H1 (cell line): Measurements from ENCODE around the gene TEK. TPM values are rescaled to one million over a fixed set of nuclear protein-coding genes. Genes with fewer than 3 reads are reported as not detected.

Source experiments
- CTCF ChIA-PET: fragments of 300-600 bp; sonication (Branson Sonifier 250); formaldehyde crosslinking; loops from one replicate; lab custom pipeline; 2021; ENCODE audit not compliant: partially characterized antibody; lab: Charles Lee
- POLR2A ChIA-PET: fragments of 300-600 bp; sonication (Branson Sonifier 250); formaldehyde crosslinking; loops from one replicate; lab custom pipeline; 2021; ENCODE audit warnings: inconsistent platforms; ENCODE audit not compliant: partially characterized antibody; lab: Charles Lee
- DNase-seq, 2 experiments: peaks; one replicate each; pipeline versions ENCODE4 v3.0.0 to v3.0.0-alpha.2; 2010 to 2022; ENCODE audit warnings: low spot score in 2 of 2, low read depth in 1 of 2, mixed read lengths in 1 of 2
- FAIRE-seq: peaks from 2 replicates; lab custom pipeline; 2011; peaks lifted over from hg19 to GRCh38; lab: Jason Lieb, UNC
- H2AFZ ChIP-seq: 2 replicates; pipeline ENCODE4 v1.8.1; 2012; ENCODE audit warnings: low read length, inconsistent platforms
- H2AK5ac ChIP-seq: 2 replicates; pipeline ENCODE4 v1.6.1; 2013; ENCODE audit warnings: low read depth, low read length
- H2BK120ac ChIP-seq: replicated peaks from 2 replicates; pipeline ENCODE3; 2013; ENCODE audit warnings: low read depth, low read length, inconsistent platforms
- H2BK12ac ChIP-seq: 2 replicates; pipeline ENCODE4 v1.6.1; 2013; ENCODE audit warnings: low read depth, low read length
- H2BK15ac ChIP-seq: 2 replicates; pipeline ENCODE4 v1.6.1; 2013; ENCODE audit warnings: low read length
- H2BK20ac ChIP-seq: 2 replicates; pipeline ENCODE4 v1.6.1; 2013; ENCODE audit warnings: low read length
- H2BK5ac ChIP-seq: 2 replicates; pipeline ENCODE4 v1.6.1; 2013; ENCODE audit warnings: low read depth, low read length
- H3K14ac ChIP-seq: 2 replicates; pipeline ENCODE4 v1.6.1; 2013; ENCODE audit warnings: inconsistent platforms; ENCODE audit not compliant: insufficient read length
- H3K18ac ChIP-seq: 2 replicates; pipeline ENCODE4 v1.6.1; 2013; ENCODE audit warnings: low read length; ENCODE audit errors: extremely low read depth
- H3K23ac ChIP-seq: 2 replicates; pipeline ENCODE4 v1.6.1; 2013; ENCODE audit warnings: inconsistent platforms; ENCODE audit not compliant: insufficient read length
- H3K23me2 ChIP-seq: 2 replicates; pipeline ENCODE4 v1.6.1; 2013; ENCODE audit warnings: low read depth, low read length
- H3K27ac ChIP-seq: 2 replicates; pipeline ENCODE4 v1.6.1; 2011; ENCODE audit warnings: low read depth, low read length, inconsistent platforms
- H3K27me3 ChIP-seq, 4 experiments: replicated peaks in 1 of 4; 1 replicate in 1 of 4; 2 replicates in 3 of 4; pipeline versions ENCODE4 v1.6.1 to v1.8.1; 2011 to 2013; ENCODE audit warnings: low read length in 3 of 4, mild to moderate bottlenecking in 3 of 4, inconsistent platforms in 2 of 4, mixed read lengths in 2 of 4, moderate library complexity in 1 of 4; ENCODE audit not compliant: control insufficient read depth in 3 of 4, insufficient read depth in 3 of 4; ENCODE audit errors: extremely low read depth in 1 of 4
- H3K36me3 ChIP-seq, 4 experiments: 2 replicates each; pipeline versions ENCODE4 v1.6.1 to v1.8.1; 2011 to 2013; ENCODE audit warnings: mild to moderate bottlenecking in 4 of 4, low read length in 3 of 4, moderate library complexity in 2 of 4, control low read depth in 1 of 4, inconsistent platforms in 1 of 4; ENCODE audit not compliant: insufficient read depth in 4 of 4, control insufficient read depth in 2 of 4
- H3K4ac ChIP-seq: replicated peaks from 2 replicates; pipeline ENCODE3; 2013; ENCODE audit warnings: low read length, low read depth, mixed read lengths, inconsistent platforms; ENCODE audit not compliant: insufficient read length
- H3K4me1 ChIP-seq, 4 experiments: replicated peaks in 1 of 4; 1 replicate in 1 of 4; 2 replicates in 3 of 4; pipeline versions ENCODE4 v1.6.1 to v1.8.1; 2011 to 2013; ENCODE audit warnings: low read length in 3 of 4, inconsistent platforms in 2 of 4, mixed read lengths in 1 of 4; ENCODE audit not compliant: insufficient read depth in 4 of 4, control insufficient read depth in 3 of 4
- H3K4me2 ChIP-seq, 2 experiments: 2 replicates each; pipeline versions ENCODE4 v1.6.1 to v1.8.1; 2011 to 2013; ENCODE audit warnings: low read depth in 2 of 2, low read length in 2 of 2, control low read depth in 1 of 2, inconsistent platforms in 1 of 2, mild to moderate bottlenecking in 1 of 2; ENCODE audit not compliant: insufficient read depth in 1 of 2
- H3K4me3 ChIP-seq, 4 experiments: fragments of 200-600, 300-600 bp in 1 of 4; sonication (generic), shearing (Covaris generic), sonication (Bioruptor Twin) in 1 of 4; 2 replicates each; pipeline versions ENCODE4 v1.5.1 to v1.8.1; 2011 to 2016; ENCODE audit warnings: low read length in 4 of 4, low read depth in 3 of 4, control low read depth in 2 of 4, inconsistent platforms in 2 of 4, mild to moderate bottlenecking in 2 of 4, mixed read lengths in 1 of 4, moderate library complexity in 1 of 4; ENCODE audit not compliant: insufficient read depth in 2 of 4; ENCODE audit errors: extremely low read depth in 1 of 4
- H3K56ac ChIP-seq: replicated peaks from 2 replicates; pipeline ENCODE3; 2013; ENCODE audit warnings: low read depth, mild to moderate bottlenecking, mixed read lengths, low read length, inconsistent platforms; ENCODE audit not compliant: insufficient read length
- H3K79me1 ChIP-seq: 2 replicates; pipeline ENCODE4 v1.6.1; 2013; ENCODE audit warnings: low read depth, low read length, control low read depth
- H3K79me2 ChIP-seq, 2 experiments: 2 replicates each; pipeline versions ENCODE4 v1.6.1 to v1.8.1; 2012 to 2013; ENCODE audit warnings: low read length in 2 of 2, mild to moderate bottlenecking in 2 of 2, inconsistent platforms in 1 of 2; ENCODE audit not compliant: insufficient read depth in 2 of 2, control insufficient read depth in 1 of 2
- H3K9ac ChIP-seq, 4 experiments: replicated peaks in 1 of 4; 1 replicate in 1 of 4; 2 replicates in 3 of 4; pipeline versions ENCODE4 v1.6.1 to v1.8.1; 2011 to 2013; ENCODE audit warnings: low read depth in 3 of 4, low read length in 3 of 4, control low read depth in 2 of 4, mild to moderate bottlenecking in 2 of 4, moderate library complexity in 2 of 4, inconsistent platforms in 1 of 4; ENCODE audit errors: extremely low read depth in 1 of 4
- H3K9me3 ChIP-seq, 2 experiments: 2 replicates each; pipeline versions ENCODE4 v1.6.1 to v1.8.1; 2012 to 2013; ENCODE audit warnings: mild to moderate bottlenecking in 2 of 2, moderate library complexity in 2 of 2, control low read depth in 1 of 2, inconsistent platforms in 1 of 2, low read depth in 1 of 2, low read length in 1 of 2, mixed read lengths in 1 of 2; ENCODE audit not compliant: insufficient read depth in 2 of 2
- H4K20me1 ChIP-seq, 2 experiments: replicated peaks in 1 of 2; 2 replicates each; pipeline versions ENCODE3 to v1.8.1; 2011 to 2013; ENCODE audit warnings: inconsistent platforms in 2 of 2, low read length in 2 of 2, mild to moderate bottlenecking in 1 of 2; ENCODE audit not compliant: insufficient read depth in 2 of 2, control insufficient read depth in 1 of 2
- H4K5ac ChIP-seq: 2 replicates; pipeline ENCODE4 v1.6.1; 2013; ENCODE audit warnings: low read length, low read depth, mixed read lengths, inconsistent platforms; ENCODE audit not compliant: insufficient read length
- H4K8ac ChIP-seq: 2 replicates; pipeline ENCODE4 v1.8.0; 2013; ENCODE audit warnings: mild to moderate bottlenecking, moderate library complexity, low read length, inconsistent platforms; ENCODE audit not compliant: insufficient read depth; ENCODE audit errors: extremely low read depth
- H4K91ac ChIP-seq: replicated peaks from 2 replicates; pipeline ENCODE3; 2013; ENCODE audit warnings: low read length, mixed read lengths, inconsistent platforms; ENCODE audit not compliant: insufficient read length
- BACH1 ChIP-seq: IDR thresholded peaks from 2 replicates; pipeline ENCODE4 v1.6.1; 2012; ENCODE audit warnings: low read length, improper control_type of control experiment
- CHD1 ChIP-seq: IDR thresholded peaks from 2 replicates; pipeline ENCODE4 v1.6.1; 2012; ENCODE audit warnings: low read depth, low read length, improper control_type of control experiment
- FOSL1 ChIP-seq: IDR thresholded peaks from 2 replicates; pipeline ENCODE4 v1.6.1; 2011; ENCODE audit warnings: mild to moderate bottlenecking, low read depth, low read length, moderate library complexity; ENCODE audit not compliant: insufficient read depth
- GABPA ChIP-seq: IDR thresholded peaks from 2 replicates; pipeline ENCODE4 v1.6.1; 2011; ENCODE audit warnings: mild to moderate bottlenecking, low read length, moderate library complexity, borderline replicate concordance; ENCODE audit not compliant: insufficient read depth
- JUND ChIP-seq: IDR thresholded peaks from 2 replicates; pipeline ENCODE4 v1.6.1; 2011; ENCODE audit warnings: mild to moderate bottlenecking, improper control_type of control experiment, low read length
- PHF8 ChIP-seq: fragments of 200-600 bp; sonication (generic); conservative IDR thresholded peaks from 2 replicates; pipeline ENCODE4 v1.7.1; 2012; ENCODE audit warnings: low read depth, mild to moderate bottlenecking, inconsistent platforms, low read length, moderate library complexity
- SP1 ChIP-seq: IDR thresholded peaks from 2 replicates; pipeline ENCODE4 v1.6.1; 2011; ENCODE audit warnings: low read depth, low read length
- WGBS, 2 experiments: shearing (Covaris generic) in 1 of 2; methylation state at CpG; one replicate each; pipeline versions ENCODE4 v1.1.6 to v1.1.7; 2013 to 2015; ENCODE audit warnings: low lambda C conversion rate in 2 of 2, mixed read lengths in 2 of 2, inconsistent platforms in 1 of 2, low coverage in 1 of 2, missing lambda C conversion rate in 1 of 2; ENCODE audit not compliant: insufficient replicate concordance in 2 of 2, insufficient coverage in 1 of 2, insufficient read length in 1 of 2; ENCODE audit errors: extremely low coverage in 1 of 2, missing lambda C conversion rate in 1 of 2; 5-methylcytosine and 5-hydroxymethylcytosine counted together
- polyA plus RNA-seq, 7 experiments: library from polyadenylated mRNA; depleted of rRNA in 3 of 7; stranded (reverse) in 5 of 7; unstranded in 2 of 7; fragments of >200 nt in 5 of 7; fragments of 200-250 nt in 2 of 7; gene quantifications; 1 replicate in 5 of 7; 2 replicates in 1 of 7; 4 replicates in 1 of 7; pipeline versions ENCODE4 v1.2.1 to v1.2.3, GENCODE V29; 2011 to 2013; ENCODE audit warnings: missing spikeins in 2 of 7, mixed read lengths in 2 of 7
- total RNA-seq: library from RNA; stranded (reverse); fragmentation: NEBNext Ultra II Directional; extraction: Animal tissue kit (Norgen Biotek cat#: 25700); gene quantifications from 2 replicates; pipeline ENCODE4 v1.2.1, GENCODE V29; 2021
- TF ChIP-seq, protein P1 (sequence below): IDR thresholded peaks from 2 replicates; pipeline ENCODE4 v1.6.1; 2012; ENCODE audit warnings: low read length, inconsistent platforms

The TEK gene
- total and polyA plus RNA-seq, 2 of the 8 experiments (the other 6 are each of a cell fraction or from before 2014, with no cell fraction given): 11.0 to 35.8 TPM

- no peak overlapping the region for H3K23ac ChIP-seq
Measured at GRCh38 chr9:27203783-27204182, 94.8 kb downstream of the TEK start.

More at GRCh38 chr9:27203783-27204182, 94.8 kb downstream of the TEK start:
- Histone ChIP-seq H3K27me3 (no peaks in the 10 kb centered on the region), H3K56ac (no peak overlapping the region), H3K4me3 (no peak overlapping the region), H2BK120ac (no peak overlapping the region), H4K5ac (no peak overlapping the region), H3K4me2 (no peak overlapping the region), H2AK5ac (no peak overlapping the region), H3K18ac (no peak overlapping the region), H3K9ac (no peak overlapping the region), H3K4ac (no peak overlapping the region), H4K20me1 (peaks cover 0 to 1% of the 10 kb centered on the region in 2 experiments), H3K9me3 (no peaks in the 10 kb centered on the region), H3K23me2 (no peaks in the 10 kb centered on the region), H3K79me2 (no peaks in the 10 kb centered on the region), H4K91ac (no peak overlapping the region), H4K8ac (no peak overlapping the region), H3K4me1 (no peaks in the 10 kb centered on the region), H3K79me1 (no peaks in the 10 kb centered on the region), H2BK20ac (no peak overlapping the region), H2BK15ac (no peak overlapping the region), H2BK12ac (no peak overlapping the region), H3K36me3 (peaks cover 0 to 13% (median 3%) of the 10 kb centered on the region in 4 experiments; a peak in 4 of 8 replicates), H2BK5ac (no peak overlapping the region), H2AFZ (no peak overlapping the region), H3K14ac (no peak overlapping the region), H3K27ac (no peak overlapping the region)
- POLR2A ChIA-PET: no interaction called here
- TF ChIP-seq, protein P1, sequence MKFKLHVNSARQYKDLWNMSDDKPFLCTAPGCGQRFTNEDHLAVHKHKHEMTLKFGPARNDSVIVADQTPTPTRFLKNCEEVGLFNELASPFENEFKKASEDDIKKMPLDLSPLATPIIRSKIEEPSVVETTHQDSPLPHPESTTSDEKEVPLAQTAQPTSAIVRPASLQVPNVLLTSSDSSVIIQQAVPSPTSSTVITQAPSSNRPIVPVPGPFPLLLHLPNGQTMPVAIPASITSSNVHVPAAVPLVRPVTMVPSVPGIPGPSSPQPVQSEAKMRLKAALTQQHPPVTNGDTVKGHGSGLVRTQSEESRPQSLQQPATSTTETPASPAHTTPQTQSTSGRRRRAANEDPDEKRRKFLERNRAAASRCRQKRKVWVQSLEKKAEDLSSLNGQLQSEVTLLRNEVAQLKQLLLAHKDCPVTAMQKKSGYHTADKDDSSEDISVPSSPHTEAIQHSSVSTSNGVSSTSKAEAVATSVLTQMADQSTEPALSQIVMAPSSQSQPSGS: no peak
- TF ChIP-seq JUND: no peak
- no peak for TF ChIP-seq BACH1
- no peak for TF ChIP-seq FOSL1
- TF ChIP-seq SP1: no peak
- no peak for TF ChIP-seq CHD1
- TF ChIP-seq GABPA: no peak
- TF ChIP-seq PHF8: no peak
- FAIRE-seq (no peak), DNase-seq (no peak)
- WGBS, 2 experiments: 82% methylated on average over 3 of the region's 3 CpGs; no CpG with 5 or more reads in 1 of the 2 experiments
- CTCF ChIA-PET: interaction anchor here (0.9 to 1.1 kb wide), 2 partner anchors 13 to 44 kb away, joined by 3 read pairs; no protein-coding TSS in a partner anchor
